ENCODE results near the gene TLR4.

- TF ChIP-seq CTCF (conservative IDR thresholded peaks at IDR 0.05 in 1 of 2, IDR thresholded peaks at IDR 0.05 in 1 of 2; ENCODE audit: extremely low read depth in 1 of 2, insufficient read depth in 1 of 2, low read depth in 1 of 2, low read length in 2 of 2) (no peak), EZH2 (IDR thresholded peaks at IDR 0.05; ENCODE audit: borderline replicate concordance, low read length) (no peak)
Observed at GRCh38 chr9:117718701-117719100, 14.5 kb downstream of the TLR4 start.

Data from mammary epithelial cell (primary cell).